CD4-positive, alpha-beta T cell (primary cell): ENCODE results near the gene RADIL. TPM values are rescaled to one million over a fixed set of nuclear protein-coding genes. Genes with fewer than 3 reads are reported as not detected.

Source experiments
- ATAC-seq: fragments of 200-7000 bp; cut with Tn5 transposase; one replicate; pipeline ENCODE4 v1.10.0; 2022; ENCODE audit warnings: mild to moderate bottlenecking; ENCODE audit not compliant: poor library complexity
- CTCF ChIA-PET: fragments of 350-600 bp; sonication (Branson Sonifier 250); formaldehyde crosslinking; loops from one replicate; lab custom pipeline; 2021; ENCODE audit warnings: antibody characterized with exemption, inconsistent platforms; lab: Charles Lee
- POLR2A ChIA-PET: fragments of 350-600 bp; sonication (Branson Sonifier 250); formaldehyde crosslinking; loops from one replicate; lab custom pipeline; 2021; ENCODE audit warnings: antibody characterized with exemption, inconsistent platforms; lab: Charles Lee
- DNase-seq, 14 experiments: peaks; one replicate each; pipeline ENCODE4 v3.0.0-alpha.2; 2013 to 2020; ENCODE audit warnings: mixed read lengths in 2 of 14
- H3K27ac ChIP-seq, 2 donors: one replicate each; pipeline versions ENCODE4 v1.5.1 to v1.7.0; 2013; ENCODE audit warnings: low read length in 2 of 2, low read depth in 1 of 2, mild to moderate bottlenecking in 1 of 2
- H3K27me3 ChIP-seq, 2 experiments: 1 replicate in 1 of 2; 2 replicates in 1 of 2; pipeline versions ENCODE4 v1.6.1 to v1.7.0; 2013; ENCODE audit warnings: low read length in 2 of 2, control low read depth in 1 of 2, mild to moderate bottlenecking in 1 of 2, moderate library complexity in 1 of 2; ENCODE audit not compliant: insufficient read depth in 2 of 2, control insufficient read depth in 1 of 2
- H3K36me3 ChIP-seq: one replicate; pipeline ENCODE4 v1.6.1; 2013; ENCODE audit warnings: low read length, control low read depth; ENCODE audit not compliant: insufficient read depth
- H3K4me1 ChIP-seq: one replicate; pipeline ENCODE4 v1.6.1; 2013; ENCODE audit warnings: low read length, control low read depth; ENCODE audit not compliant: insufficient read depth
- H3K4me3 ChIP-seq: one replicate; pipeline ENCODE4 v1.5.1; 2013; ENCODE audit warnings: mild to moderate bottlenecking, low read length, moderate library complexity
- H3K9me3 ChIP-seq, 2 experiments: 1 replicate in 1 of 2; 2 replicates in 1 of 2; pipeline versions ENCODE4 v1.6.1 to v1.7.0; 2013; ENCODE audit warnings: low read length in 2 of 2, mild to moderate bottlenecking in 2 of 2, control low read depth in 1 of 2, moderate library complexity in 1 of 2; ENCODE audit not compliant: control insufficient read depth in 1 of 2, insufficient read depth in 1 of 2
- H3K27ac Mint-ChIP-seq: one replicate; pipeline ENCODE4 v1.8.0; 2020; ENCODE audit warnings: mixed read lengths
- H3K27me3 Mint-ChIP-seq: one replicate; pipeline ENCODE4 v1.8.0; 2021; ENCODE audit warnings: mixed read lengths
- H3K36me3 Mint-ChIP-seq: one replicate; pipeline ENCODE4 v1.8.0; 2021; ENCODE audit warnings: low read depth, mixed read lengths
- H3K4me1 Mint-ChIP-seq: one replicate; pipeline ENCODE4 v1.8.0; 2021; ENCODE audit warnings: low read depth, mixed read lengths
- H3K4me3 Mint-ChIP-seq: one replicate; pipeline ENCODE4 v1.8.0; 2020; ENCODE audit warnings: mild to moderate bottlenecking, mixed read lengths
- H3K9me3 Mint-ChIP-seq: one replicate; pipeline ENCODE4 v1.8.0; 2020; ENCODE audit warnings: mixed read lengths
- CTCF ChIP-seq: fragments of 200-600 bp; IDR thresholded peaks from one replicate; pipeline ENCODE4 v1.8.0; 2022; ENCODE audit warnings: antibody characterized with exemption, mild to moderate bottlenecking
- intact Hi-C, 2 experiments: fragments of 100-400 bp; cut with DNase I in 1 of 2; cut with micrococcal nuclease in 1 of 2; formaldehyde crosslinking; loops; one replicate each; pipeline versions ENCODE4 v1.15.1 to v1.9.0; 2023 to 2025; cut with DNase I, micrococcal nuclease
- total RNA-seq, 174 experiments: library from RNA in 2 of 174; stranded (reverse) in 2 of 174; gene quantifications; one replicate each; pipeline ENCODE4 v1.2.3 and lab custom pipeline; 2021 to 2026

Gene RADIL
- total RNA-seq, 2 experiments from 2014 or later = not detected

DNA sequence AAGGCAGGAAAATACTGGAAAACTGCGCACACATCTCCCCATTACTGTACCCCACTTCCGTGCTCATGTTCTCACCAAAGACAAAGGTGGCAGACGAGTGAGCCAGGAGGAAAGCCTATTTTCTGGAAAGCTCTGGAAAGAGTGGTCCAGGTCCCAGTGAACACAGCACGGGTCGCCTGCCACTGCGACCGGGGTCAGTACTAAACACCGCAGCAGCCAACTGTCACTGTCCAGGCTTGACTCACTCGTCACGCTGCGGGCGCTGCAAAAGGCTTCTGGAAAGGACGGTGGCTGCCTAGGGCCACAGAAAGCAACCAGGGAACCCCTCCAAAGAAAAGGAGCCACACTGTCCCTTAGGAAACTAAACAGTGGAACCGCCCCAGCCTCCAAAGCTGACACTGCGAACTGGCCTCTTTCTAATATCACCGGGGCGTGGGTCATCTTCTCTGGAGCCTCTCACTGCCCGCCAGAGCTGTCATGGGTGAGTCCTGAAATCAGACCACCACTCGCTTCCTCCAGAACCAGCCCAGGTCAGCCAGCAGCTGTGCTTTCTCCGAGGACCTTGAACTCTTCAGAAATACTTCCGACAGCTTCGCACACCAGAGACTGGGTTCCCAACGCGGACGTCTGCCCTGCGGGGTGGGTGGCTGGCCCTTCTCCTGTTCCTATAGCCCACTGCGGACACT is 4.0 kb downstream of the RADIL start:
- Histone ChIP-seq H3K27ac (no peak overlapping the region), H3K4me3 (no peak overlapping the region), H3K27me3 (peaks cover 18 to 28% of the 10 kb centered on the region in 2 experiments), H3K9me3 (peaks cover 0 to 8% of the 10 kb centered on the region in 2 experiments), H3K4me1 (peaks cover 15% of the 10 kb centered on the region), H3K36me3 (no peaks in the 10 kb centered on the region)
- no peak overlapping the region for H3K27ac Mint-ChIP-seq
- no peak for TF ChIP-seq CTCF
- H3K27me3 Mint-ChIP-seq = peaks cover 56% of the 10 kb centered on the region
- H3K36me3 Mint-ChIP-seq = no peaks in the 10 kb centered on the region
- ChIA-PET CTCF (no interaction called here), POLR2A (no interaction called here)
- H3K9me3 Mint-ChIP-seq = no peaks in the 10 kb centered on the region
- intact Hi-C loops = loop anchor here in 1 of 2 experiments (10.0 kb wide), 1 partner anchor 265 kb away; no protein-coding TSS in a partner anchor
- peaks cover 12% of the 10 kb centered on the region for H3K4me1 Mint-ChIP-seq
- no peak for ATAC-seq
- no peak for DNase-seq
- H3K4me3 Mint-ChIP-seq = no peak overlapping the region

DNA sequence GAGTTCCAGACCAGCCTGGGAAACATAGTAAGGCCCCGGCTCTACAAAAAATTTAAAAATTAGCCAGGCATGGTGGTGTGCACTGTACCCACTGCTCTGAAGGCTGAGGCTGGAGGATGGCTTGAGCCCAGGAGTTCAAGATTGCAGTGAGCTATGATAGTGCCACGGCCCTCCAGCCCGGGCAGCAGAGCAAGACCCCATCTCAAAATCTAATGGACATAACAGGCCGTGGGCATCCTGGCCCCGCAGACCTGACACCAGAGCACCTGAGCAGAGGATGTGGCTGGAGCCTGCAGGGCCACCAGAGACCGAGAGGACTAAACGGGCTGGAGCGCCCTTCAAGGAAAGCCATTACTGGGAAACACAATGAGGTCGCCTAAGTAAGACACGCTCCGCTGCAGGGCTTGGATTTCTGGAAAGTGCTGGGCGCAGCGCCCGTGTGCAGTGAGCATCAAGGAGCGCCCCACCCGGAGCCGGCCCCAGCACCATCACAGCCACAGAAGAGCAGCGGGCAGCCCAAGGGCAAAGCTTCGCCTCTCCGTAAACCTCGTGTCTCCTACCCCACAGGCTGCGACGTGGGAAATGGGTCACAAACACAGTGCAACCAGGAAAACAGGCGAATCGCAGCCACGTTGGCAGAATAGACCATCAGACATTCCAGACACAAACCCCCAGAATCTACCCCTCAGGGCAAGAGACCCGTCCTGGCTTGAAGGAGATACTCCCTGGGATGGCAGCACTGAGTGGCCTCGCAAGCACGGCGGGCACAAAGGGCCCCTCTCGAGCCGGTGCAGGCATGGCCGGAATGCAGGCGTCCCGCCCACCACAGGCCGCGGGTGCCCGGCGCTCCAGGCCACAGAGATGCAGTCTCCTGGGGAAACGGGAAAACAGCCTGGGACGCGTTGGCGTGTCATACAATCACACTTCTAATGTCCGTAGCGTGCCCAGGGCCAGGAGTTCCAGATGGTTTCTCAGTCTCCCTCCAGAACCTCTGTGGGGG is 4.9 kb downstream of the RADIL start:
- peaks cover 13% of the 10 kb centered on the region for H3K4me1 ChIP-seq
- intact Hi-C loops = no loop called here
- no peak overlapping the region for H3K27ac ChIP-seq
- no peak for TF ChIP-seq CTCF
- peaks cover 12% of the 10 kb centered on the region for H3K4me1 Mint-ChIP-seq
- H3K36me3 ChIP-seq = no peaks in the 10 kb centered on the region
- H3K27me3 Mint-ChIP-seq = peaks cover 47% of the 10 kb centered on the region
- ATAC-seq = no peak
- no peaks in the 10 kb centered on the region for H3K36me3 Mint-ChIP-seq
- peaks cover 0 to 5% of the 10 kb centered on the region in 2 experiments for H3K9me3 ChIP-seq
- ChIA-PET POLR2A (no interaction called here), CTCF (no interaction called here)
- H3K4me3 ChIP-seq = no peak overlapping the region
- DNase-seq = no peak
- no peaks in the 10 kb centered on the region for H3K9me3 Mint-ChIP-seq
- H3K27ac Mint-ChIP-seq = no peak overlapping the region
- peaks cover 21% of the 10 kb centered on the region in 2 experiments for H3K27me3 ChIP-seq
- no peak overlapping the region for H3K4me3 Mint-ChIP-seq

DNA sequence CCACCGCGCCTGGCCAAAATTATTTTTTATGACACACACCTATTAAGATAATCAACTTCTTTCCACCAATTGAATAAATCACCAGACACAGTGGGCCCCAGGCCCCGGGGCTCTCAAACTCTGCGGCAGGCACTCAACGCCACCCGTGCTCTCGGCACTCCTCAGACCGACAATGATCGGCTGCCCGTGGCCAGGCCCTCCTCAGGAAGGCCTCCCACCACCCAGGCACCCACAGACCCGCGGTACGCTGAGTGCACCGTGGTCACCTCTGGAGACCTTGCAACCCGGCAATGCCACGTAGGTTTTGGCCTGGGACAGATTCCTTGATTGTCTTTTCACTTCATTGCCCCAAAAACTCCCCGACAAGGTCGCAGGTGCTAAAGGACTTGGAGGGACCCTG is 6.9 kb downstream of the RADIL start:
- DNase-seq = no peak

More for the DNA sequence above, 6.9 kb downstream of the RADIL start:
- H3K4me1 Mint-ChIP-seq = no peaks in the 10 kb centered on the region
- ChIA-PET CTCF (no interaction called here), POLR2A (no interaction called here)
- H3K36me3 Mint-ChIP-seq = no peaks in the 10 kb centered on the region
- no peak overlapping the region for H3K4me3 Mint-ChIP-seq
- Histone ChIP-seq H3K36me3 (no peaks in the 10 kb centered on the region), H3K9me3 (peaks cover 0 to 9% of the 10 kb centered on the region in 2 experiments), H3K4me3 (no peak overlapping the region), H3K27me3 (peaks cover 15% of the 10 kb centered on the region in 2 experiments), H3K27ac (no peak overlapping the region), H3K4me1 (no peaks in the 10 kb centered on the region)
- H3K9me3 Mint-ChIP-seq = no peaks in the 10 kb centered on the region
- intact Hi-C loops = no loop called here
- H3K27ac Mint-ChIP-seq = no peak overlapping the region
- TF ChIP-seq CTCF = no peak
- peaks cover 46% of the 10 kb centered on the region for H3K27me3 Mint-ChIP-seq
- no peak for ATAC-seq
